Gastrocnemius medialis (tissue), 4 donors: ENCODE measurements around the gene RNF169. TPM values are rescaled to one million over a fixed set of nuclear protein-coding genes. Genes with fewer than 3 reads are reported as not detected.
A peak's percentile ranks its signal among the peaks of the same experiment; 100 is the strongest.

Experiments
- ATAC-seq, 2 donors: fragments of 150-250 bp; one replicate each; pipeline ENCODE4 v1.9.1; 2016
- DNase-seq, 2 donors: peaks; one replicate each; pipeline ENCODE4 v3.0.0-alpha.2; 2019
- H3K27ac ChIP-seq, 4 donors: fragments of 200-600 bp; sonication (generic); 1 replicate in 1 of 4; 2 replicates in 3 of 4; pipeline ENCODE4 v1.5.1; 2016 to 2018; ENCODE audit warnings: mild to moderate bottlenecking in 2 of 4, moderate library complexity in 1 of 4
- H3K27me3 ChIP-seq, 3 donors: fragments of 200-600 bp; sonication (generic) in 2 of 3; 1 replicate in 1 of 3; 2 replicates in 2 of 3; pipeline versions ENCODE4 v1.5.1 to v1.6.0; 2016 to 2019; ENCODE audit warnings: mild to moderate bottlenecking in 1 of 3, moderate library complexity in 1 of 3
- H3K36me3 ChIP-seq, 2 donors: fragments of 200-600 bp; sonication (generic) in 1 of 2; one replicate each; pipeline ENCODE4 v1.5.1; 2017 to 2018
- H3K4me1 ChIP-seq, 2 donors: fragments of 200-600 bp; sonication (generic) in 1 of 2; one replicate each; pipeline ENCODE4 v1.5.1; 2016 to 2017; ENCODE audit warnings: mild to moderate bottlenecking in 2 of 2
- H3K4me3 ChIP-seq, 4 donors: fragments of 200-600 bp; sonication (generic) in 3 of 4; 1 replicate in 1 of 4; 2 replicates in 3 of 4; pipeline ENCODE4 v1.5.1; 2016 to 2019; ENCODE audit warnings: mild to moderate bottlenecking in 2 of 4
- H3K9me3 ChIP-seq, 3 donors: fragments of 200-600 bp; sonication (generic) in 2 of 3; 1 replicate in 1 of 3; 2 replicates in 2 of 3; pipeline ENCODE4 v1.5.1; 2016 to 2019
- CTCF ChIP-seq, 5 experiments: fragments of 450-650 bp in 3 of 5; fragments of 200-600 bp in 2 of 5; sonication (generic) in 2 of 5; IDR thresholded peaks in 4 of 5; conservative IDR thresholded peaks in 1 of 5; 1 replicate in 4 of 5; 2 replicates in 1 of 5; pipeline ENCODE4 v1.5.1; 2016 to 2019; ENCODE audit warnings: antibody characterized with exemption in 5 of 5, mild to moderate bottlenecking in 3 of 5, moderate library complexity in 3 of 5
- POLR2A ChIP-seq, 2 donors: fragments of 450-650 bp; IDR thresholded peaks; one replicate each; pipeline ENCODE4 v1.6.1; 2017; ENCODE audit warnings: antibody characterized with exemption in 2 of 2, mild to moderate bottlenecking in 2 of 2, moderate library complexity in 2 of 2
- in situ Hi-C, 4 donors: fragments of 200-750 bp; cut with MboI; loops; one replicate each; pipeline versions ENCODE4 v1.15.0 to v1.8.0; 2017; ENCODE audit warnings: low sequenced_read_pairs in 4 of 4
- intact Hi-C: fragments of 100-400 bp; cut with DNase I; formaldehyde crosslinking; loops from one replicate; pipeline ENCODE4 v1.15.1; 2023; ENCODE audit warnings: low total_unique reads
- total RNA-seq, 4 donors: library from RNA; depleted of rRNA; stranded (reverse); fragments of >200 nt; gene quantifications; one replicate each; pipeline versions ENCODE4 v1.1.0 to v1.2.3, GENCODE V29; 2016

Gene RNF169
- total RNA-seq = 10 to 100 TPM; 17.1 to 25.2 (median 21.0) TPM

GRCh38 chr11:74748211-74749126 lies at the start of gene RNF169:
TSS of gene RNF169 (plus strand) at chr11:74748849. CDS start at chr11:74748881, 32 bp downstream.
- Histone ChIP-seq H3K36me3 (no peaks in the 10 kb centered on the region), H3K9me3 (no peaks in the 10 kb centered on the region), H3K27me3 (no peaks in the 10 kb centered on the region), H3K27ac (peak within 1 kb of the TSS; percentile 82 to 93 (median 87)), H3K4me1 (peaks cover 14 to 23% of the 10 kb centered on the region in 2 donors), H3K4me3 (peak within 1 kb of the TSS; percentile 65 to 84 (median 72))
- peak; percentile 51 to 69 for TF ChIP-seq POLR2A (IDR thresholded peaks at IDR 0.05)
- no peak for TF ChIP-seq CTCF (IDR thresholded peaks at IDR 0.05 in 4 of 5, conservative IDR thresholded peaks at IDR 0.05 in 1 of 5)
- ATAC-seq = peak; percentile 99
- peak; percentile 93 to 94 for DNase-seq
- intact Hi-C loops = loop anchor here (5.0 kb wide), 2 partner anchors 156 to 351 kb away; partner anchors contain the start of genes PGM2L1 and POLD3
- in situ Hi-C loops = loop anchor here in 2 of 4 donors (25.0 kb wide), 1 partner anchor 286 kb away; the partner anchor contains the start of gene KCNE3 (in 2 of the 2)

GRCh38 chr11:74699615-74700396 lies 48.8 kb upstream of the RNF169 start:
- TF ChIP-seq POLR2A (IDR thresholded peaks at IDR 0.05) (no peak), CTCF (IDR thresholded peaks at IDR 0.05 in 4 of 5, conservative IDR thresholded peaks at IDR 0.05 in 1 of 5) (no peak)
- H3K27ac ChIP-seq = no peak overlapping the region
- no peaks in the 10 kb centered on the region for H3K9me3 ChIP-seq
- peaks cover 14 to 17% of the 10 kb centered on the region in 2 donors for H3K4me1 ChIP-seq
- H3K36me3 ChIP-seq = no peaks in the 10 kb centered on the region
- intact Hi-C loops = no loop called here
- in situ Hi-C loops = no loop called here
- H3K27me3 ChIP-seq = no peaks in the 10 kb centered on the region
- DNase-seq = no peak
- no peak for ATAC-seq
- H3K4me3 ChIP-seq = no peak overlapping the region

GRCh38 chr11:74701351-74701750 lies 47.3 kb upstream of the RNF169 start:
- peaks cover 10 to 13% of the 10 kb centered on the region in 2 donors for H3K4me1 ChIP-seq
- no peaks in the 10 kb centered on the region for H3K9me3 ChIP-seq
- in situ Hi-C loops (no loop called here), intact Hi-C loops (no loop called here)
- no peak overlapping the region for H3K4me3 ChIP-seq
- no peaks in the 10 kb centered on the region for H3K36me3 ChIP-seq
- H3K27me3 ChIP-seq = no peaks in the 10 kb centered on the region
- DNase-seq (no peak), ATAC-seq (no peak)
- TF ChIP-seq CTCF (IDR thresholded peaks at IDR 0.05 in 4 of 5, conservative IDR thresholded peaks at IDR 0.05 in 1 of 5) = no peak
- TF ChIP-seq POLR2A (IDR thresholded peaks at IDR 0.05) = no peak
- no peak overlapping the region for H3K27ac ChIP-seq

GRCh38 chr11:74702383-74703007 lies 46.2 kb upstream of the RNF169 start:
- peaks cover 0 to 2% of the 10 kb centered on the region in 2 donors for H3K4me1 ChIP-seq
- no peaks in the 10 kb centered on the region for H3K9me3 ChIP-seq
- H3K36me3 ChIP-seq = no peaks in the 10 kb centered on the region
- intact Hi-C loops (loop anchor here (1.0 kb wide), 1 partner anchor 24 kb away; no protein-coding TSS in a partner anchor), in situ Hi-C loops (no loop called here)
- peak; percentile 81 to 92 for ATAC-seq
- H3K27ac ChIP-seq = no peak overlapping the region
- H3K4me3 ChIP-seq = no peak overlapping the region
- no peak for TF ChIP-seq POLR2A (IDR thresholded peaks at IDR 0.05)
- peak; percentile 53 to 87 (median 82) for TF ChIP-seq CTCF (IDR thresholded peaks at IDR 0.05 in 4 of 5, conservative IDR thresholded peaks at IDR 0.05 in 1 of 5)
- no peaks in the 10 kb centered on the region for H3K27me3 ChIP-seq
- DNase-seq = peak; percentile 35 to 60
